K562 (cell line): ENCODE data around the gene IFI27L1.

ENCODE experiments used
- RAD51 ChIP-seq: fragments of 450-650 bp; IDR thresholded peaks from 2 replicates; pipeline ENCODE4 v1.7.1; 2016; ENCODE audit warnings: low read depth, mild to moderate bottlenecking, borderline replicate concordance
- SOX6 ChIP-seq: fragments of 450-650 bp; IDR thresholded peaks from 2 replicates; pipeline ENCODE4 v1.6.1; 2014; ENCODE audit warnings: mild to moderate bottlenecking
- TAF1 ChIP-seq: IDR thresholded peaks from 2 replicates; pipeline ENCODE4 v1.6.1; 2011; ENCODE audit warnings: mild to moderate bottlenecking, low read length, moderate library complexity; ENCODE audit not compliant: insufficient read depth, control insufficient read depth, severe bottlenecking; ENCODE audit errors: extremely low read depth

DNA sequence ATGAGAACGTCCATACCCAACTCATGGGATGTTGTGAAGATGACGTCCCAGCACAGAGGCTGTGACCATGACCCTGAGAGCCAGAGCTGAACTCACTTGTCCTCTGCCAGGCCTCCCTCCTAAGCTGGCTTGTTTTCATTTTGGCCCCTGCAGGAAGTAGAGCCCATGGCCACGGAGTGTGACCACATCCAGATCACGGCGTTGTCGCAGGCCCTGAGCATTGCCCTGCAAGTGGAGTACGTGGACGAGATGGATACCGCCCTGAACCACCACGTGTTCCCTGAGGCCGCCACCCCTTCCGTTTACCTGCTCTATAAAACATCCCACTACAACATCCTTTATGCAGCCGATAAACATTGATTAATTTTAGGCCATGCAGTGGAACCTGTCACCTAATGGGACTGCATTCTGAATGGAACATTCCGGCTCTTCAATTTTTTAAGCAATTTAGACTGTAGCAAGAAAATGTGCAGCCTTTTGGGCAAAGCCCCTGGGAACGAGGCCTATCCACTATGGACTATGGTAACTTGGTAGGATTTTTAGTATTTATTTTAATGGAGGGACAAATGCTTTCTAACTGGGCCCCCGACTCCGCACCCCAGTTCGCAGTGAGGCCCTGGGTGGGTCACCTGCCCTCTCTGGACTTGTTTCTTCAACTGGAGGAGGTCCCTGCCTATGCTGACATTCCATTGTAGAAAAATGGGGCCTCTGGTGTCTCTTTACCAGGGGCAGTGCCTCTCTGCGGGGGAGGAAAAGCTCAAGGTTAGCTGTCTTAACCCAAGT, 35.4 kb upstream of the IFI27L1 start:
- no peak for TF ChIP-seq RAD51
- no peak for TF ChIP-seq SOX6
- no peak for TF ChIP-seq TAF1
